Measurements from ENCODE around the gene WDR6. TPM values are rescaled to one million over a fixed set of nuclear protein-coding genes. Genes with fewer than 3 reads are reported as not detected.

WDR6 gene
- total RNA-seq, 1 donor from 2014 or later, result 250 TPM

DNA sequence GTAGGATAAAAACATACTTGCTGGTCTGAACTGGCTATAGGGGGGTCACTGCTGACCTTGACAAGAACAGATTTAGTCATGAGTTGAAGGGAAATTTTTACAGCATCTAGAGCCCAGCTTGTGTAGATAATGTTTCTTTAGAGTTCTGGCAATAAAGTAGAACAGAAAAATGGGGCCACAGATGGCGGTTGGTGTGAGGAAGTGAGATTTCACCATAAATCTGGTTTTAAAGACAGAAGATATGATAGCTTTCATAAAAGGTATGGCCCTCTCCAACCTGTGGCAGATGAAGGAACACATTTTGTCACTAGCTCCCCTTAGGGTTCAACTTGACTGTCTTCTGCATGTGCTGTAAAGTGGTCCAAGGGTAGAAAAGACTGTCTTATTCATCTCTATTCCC, 46.4 kb downstream of the WDR6 start:
- H3K4me1 Mint-ChIP-seq, result no peaks in the 10 kb centered on the region
- ChIA-PET POLR2A (no interaction called here), CTCF (no interaction called here)
- no peaks in the 10 kb centered on the region for H3K9me3 Mint-ChIP-seq
- H3K4me3 Mint-ChIP-seq, result no peak overlapping the region
- TF ChIP-seq, protein P1, sequence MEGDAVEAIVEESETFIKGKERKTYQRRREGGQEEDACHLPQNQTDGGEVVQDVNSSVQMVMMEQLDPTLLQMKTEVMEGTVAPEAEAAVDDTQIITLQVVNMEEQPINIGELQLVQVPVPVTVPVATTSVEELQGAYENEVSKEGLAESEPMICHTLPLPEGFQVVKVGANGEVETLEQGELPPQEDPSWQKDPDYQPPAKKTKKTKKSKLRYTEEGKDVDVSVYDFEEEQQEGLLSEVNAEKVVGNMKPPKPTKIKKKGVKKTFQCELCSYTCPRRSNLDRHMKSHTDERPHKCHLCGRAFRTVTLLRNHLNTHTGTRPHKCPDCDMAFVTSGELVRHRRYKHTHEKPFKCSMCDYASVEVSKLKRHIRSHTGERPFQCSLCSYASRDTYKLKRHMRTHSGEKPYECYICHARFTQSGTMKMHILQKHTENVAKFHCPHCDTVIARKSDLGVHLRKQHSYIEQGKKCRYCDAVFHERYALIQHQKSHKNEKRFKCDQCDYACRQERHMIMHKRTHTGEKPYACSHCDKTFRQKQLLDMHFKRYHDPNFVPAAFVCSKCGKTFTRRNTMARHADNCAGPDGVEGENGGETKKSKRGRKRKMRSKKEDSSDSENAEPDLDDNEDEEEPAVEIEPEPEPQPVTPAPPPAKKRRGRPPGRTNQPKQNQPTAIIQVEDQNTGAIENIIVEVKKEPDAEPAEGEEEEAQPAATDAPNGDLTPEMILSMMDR (IDR thresholded peaks at IDR 0.05), result no peak
- ATAC-seq (ENCODE audit: low read depth), result no peak
- intact Hi-C loops (cut with micrococcal nuclease), result no loop called here
- no peaks in the 10 kb centered on the region for H3K27me3 Mint-ChIP-seq
- peaks cover 79% of the 10 kb centered on the region for H3K36me3 Mint-ChIP-seq (ENCODE audit: low read depth)
- no peak overlapping the region for H3K27ac Mint-ChIP-seq
- no peak for DNase-seq

DNA sequence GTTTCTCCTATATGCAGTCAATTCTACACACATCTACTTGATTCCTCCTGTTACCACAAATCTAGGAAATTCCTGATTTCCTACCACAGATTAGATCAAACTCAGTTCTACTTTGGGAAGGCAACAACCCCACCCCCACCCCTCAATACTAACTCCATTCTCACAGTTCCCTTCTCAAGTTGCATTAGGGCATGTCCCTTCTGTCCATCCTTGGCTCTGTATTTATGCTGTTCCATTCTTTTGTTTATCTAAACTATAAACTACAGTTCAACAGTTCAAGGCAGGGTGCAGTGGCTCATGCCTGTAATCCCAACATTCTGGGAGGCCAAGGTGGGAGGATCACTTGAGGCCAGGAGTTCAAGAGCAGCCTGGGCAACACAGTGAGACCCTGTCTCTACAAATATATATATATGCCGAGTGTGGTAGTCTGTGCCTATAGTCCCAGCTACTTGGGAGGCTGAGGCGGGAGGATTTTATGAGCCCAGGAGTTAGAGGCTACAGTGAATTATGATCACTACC, 47.2 kb downstream of the WDR6 start:
- Mint-ChIP-seq H3K36me3 (ENCODE audit: low read depth) (peaks cover 78% of the 10 kb centered on the region), H3K4me3 (no peak overlapping the region), H3K27me3 (no peaks in the 10 kb centered on the region), H3K4me1 (no peaks in the 10 kb centered on the region), H3K27ac (no peak overlapping the region), H3K9me3 (no peaks in the 10 kb centered on the region)
- ATAC-seq (ENCODE audit: low read depth) (no peak), DNase-seq (no peak)
- TF ChIP-seq, protein P1 (IDR thresholded peaks at IDR 0.05), result no peak
- ChIA-PET CTCF (no interaction called here), POLR2A (interaction anchor here (0.6 kb wide), 1 partner anchor 220 kb away, joined by 4 read pairs; no protein-coding TSS in a partner anchor)
- intact Hi-C loops (cut with micrococcal nuclease), result no loop called here

DNA sequence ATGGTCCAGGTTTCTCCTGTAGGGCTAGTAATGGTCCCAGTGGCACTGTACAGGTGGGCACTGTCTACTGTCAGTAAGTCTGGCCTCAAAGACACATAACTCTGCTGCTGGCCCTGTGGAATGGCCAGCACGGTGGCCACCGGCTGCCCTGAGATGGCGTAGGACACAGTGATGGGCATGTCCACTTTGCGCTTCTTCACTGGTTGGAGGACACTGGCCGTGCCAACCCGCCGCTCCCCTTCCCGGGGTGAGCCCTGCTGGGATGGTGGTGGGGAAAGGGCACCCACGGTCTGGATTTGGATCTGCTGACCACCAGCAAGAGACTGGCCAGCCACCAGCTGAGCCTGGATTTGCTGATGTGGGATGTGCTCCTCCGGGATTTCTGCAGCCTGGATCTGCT, 50.1 kb downstream of the WDR6 start:
- intact Hi-C loops (cut with micrococcal nuclease), result no loop called here
- H3K4me1 Mint-ChIP-seq, result no peaks in the 10 kb centered on the region
- H3K27me3 Mint-ChIP-seq, result no peaks in the 10 kb centered on the region
- peaks cover 74% of the 10 kb centered on the region for H3K36me3 Mint-ChIP-seq (ENCODE audit: low read depth)
- POLR2A ChIA-PET, result no interaction called here
- no peak overlapping the region for H3K4me3 Mint-ChIP-seq
- DNase-seq (no peak), ATAC-seq (ENCODE audit: low read depth) (no peak)
- TF ChIP-seq, protein P1 (IDR thresholded peaks at IDR 0.05), result no peak
- H3K27ac Mint-ChIP-seq, result no peak overlapping the region
- no peaks in the 10 kb centered on the region for H3K9me3 Mint-ChIP-seq
- CTCF ChIA-PET, result no interaction called here

DNA sequence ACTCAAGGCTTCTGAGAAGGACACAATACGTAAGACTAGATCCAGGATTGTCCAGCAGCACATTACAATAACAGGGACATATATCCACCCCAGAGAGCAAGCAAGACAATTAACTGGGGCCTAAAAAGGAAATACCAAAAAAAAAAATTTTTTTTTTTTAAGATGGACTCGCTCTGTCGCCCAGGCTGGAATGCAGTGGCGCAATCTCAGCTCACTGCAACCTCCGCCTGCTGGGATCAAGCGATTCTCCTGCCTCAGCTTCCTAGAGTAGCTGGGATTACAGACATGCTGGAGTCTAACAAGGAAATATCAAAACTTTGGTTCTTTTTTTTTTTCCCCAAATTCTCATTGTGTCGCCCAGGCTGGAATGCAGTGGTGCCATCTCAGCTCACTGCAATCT, 50.8 kb downstream of the WDR6 start:
- Mint-ChIP-seq H3K4me1 (no peaks in the 10 kb centered on the region), H3K27ac (no peak overlapping the region), H3K27me3 (no peaks in the 10 kb centered on the region), H3K4me3 (no peak overlapping the region), H3K36me3 (ENCODE audit: low read depth) (peaks cover 72% of the 10 kb centered on the region), H3K9me3 (no peaks in the 10 kb centered on the region)
- intact Hi-C loops (cut with micrococcal nuclease), result no loop called here
- DNase-seq (no peak), ATAC-seq (ENCODE audit: low read depth) (no peak)
- ChIA-PET POLR2A (interaction anchor here (0.7 kb wide), 1 partner anchor 28 kb away, joined by 4 read pairs; no protein-coding TSS in a partner anchor), CTCF (no interaction called here)
- TF ChIP-seq, protein P1 (IDR thresholded peaks at IDR 0.05), result no peak

Other genes with a start within 250 kb of the WDR6 start
- 27.4 and 28.0 TPM in 2 replicates for gene PRKAR2A, start 159.5 kb upstream of the WDR6 start, total RNA-seq
- 9.9 and 11.0 TPM in 2 replicates for gene SLC25A20, start 108.5 kb upstream of the WDR6 start, total RNA-seq
- 96.6 and 112 TPM in 2 replicates for gene ARIH2, start 88.5 kb upstream of the WDR6 start, total RNA-seq
- gene P4HTM, start 17.1 kb upstream of the WDR6 start, total RNA-seq, result 26.0 and 34.4 TPM in 2 replicates
- gene DALRD3, start 11.2 kb downstream of the WDR6 start, total RNA-seq, result 36.7 and 38.3 TPM in 2 replicates
- 86.3 and 86.5 TPM in 2 replicates for gene NDUFAF3, start 14.7 kb downstream of the WDR6 start, total RNA-seq
- 387 and 414 TPM in 2 replicates for gene IMPDH2, start 22.0 kb downstream of the WDR6 start, total RNA-seq
- 142 and 155 TPM in 2 replicates for gene QRICH1, start 86.7 kb downstream of the WDR6 start, total RNA-seq
- gene QARS1, start 97.4 kb downstream of the WDR6 start, total RNA-seq, result 321 and 342 TPM in 2 replicates
- gene USP19, start 113.4 kb downstream of the WDR6 start, total RNA-seq, result 62.0 and 75.3 TPM in 2 replicates
- gene LAMB2, start 125.7 kb downstream of the WDR6 start, total RNA-seq, result not detected in 2 replicates
- 28.3 and 28.9 TPM in 2 replicates for gene CCDC71, start 158.9 kb downstream of the WDR6 start, total RNA-seq
- 1.1 and 1.2 TPM in 2 replicates for gene KLHDC8B, start 164.2 kb downstream of the WDR6 start, total RNA-seq

All from activated B cell treated with CpG ODN at 0.5 μM for 24 hours (primary cell).